ENCODE measurements around the gene MKLN1. TPM values are rescaled to one million over a fixed set of nuclear protein-coding genes. Genes with fewer than 3 reads are reported as not detected.

The MKLN1 gene
- total and polyA plus RNA-seq, 2 donors from 2014 or later, result 24.4 to 77.0 TPM

DNA sequence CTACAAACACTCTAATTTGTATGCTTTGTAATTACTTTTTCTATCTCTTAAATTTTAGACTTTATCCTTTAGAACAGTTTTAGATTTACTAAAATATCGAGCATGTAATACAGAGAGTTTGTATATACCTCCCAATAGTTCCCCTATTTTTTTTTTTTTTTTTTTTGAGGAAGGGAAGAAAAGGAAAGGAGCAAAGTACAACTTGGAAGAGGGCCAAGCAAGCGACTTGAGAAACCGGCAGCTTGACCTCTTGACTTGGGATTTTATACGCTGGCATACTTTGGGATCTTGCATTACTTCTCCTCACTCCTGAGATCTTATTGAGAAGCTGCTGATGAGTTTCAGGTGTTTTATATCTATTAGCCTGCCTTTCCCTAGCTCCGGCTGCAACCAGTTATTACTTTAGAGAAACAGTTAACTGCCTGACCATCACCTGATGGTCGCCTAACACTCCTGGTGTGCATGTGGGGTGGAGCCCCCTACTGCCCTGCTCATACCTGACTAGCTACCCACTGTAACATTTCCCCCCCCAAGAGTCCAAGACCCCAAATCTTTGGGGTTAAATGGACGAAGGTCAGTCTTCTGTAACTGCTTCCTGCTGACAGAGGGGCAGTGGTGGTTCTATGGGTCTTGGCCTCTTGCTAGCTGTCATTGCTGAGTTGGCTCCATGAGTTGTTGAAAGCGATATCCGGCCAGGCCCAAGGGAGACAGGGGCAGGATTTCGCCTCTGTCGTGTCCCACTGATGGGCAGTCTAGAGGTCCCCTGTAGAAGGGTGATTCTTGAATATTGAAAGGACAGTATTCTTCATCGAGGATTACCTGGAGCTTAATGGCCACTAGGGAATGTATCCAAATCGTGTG is 28.5 kb downstream of the MKLN1 start:
- intact Hi-C loops (cut with DNase I), result no loop called here
- peak in 1 of 5 donors; percentile 33 for DNase-seq
- FAIRE-seq, result peak; percentile 37
- Histone ChIP-seq H3K4me3 (ENCODE audit: low read length in 3 of 3) (no peak overlapping the region), H3K9ac (ENCODE audit: low read length in 3 of 3) (no peak overlapping the region), H3K36me3 (ENCODE audit: control insufficient read depth in 2 of 3, insufficient read depth in 3 of 3, low read length in 3 of 3) (no peaks in the 10 kb centered on the region), H3K27me3 (ENCODE audit: control insufficient read depth, insufficient read depth, low read length) (no peaks in the 10 kb centered on the region), H3K4me1 (ENCODE audit: control insufficient read depth in 2 of 3, insufficient read depth in 2 of 3, low read depth in 1 of 3, low read length in 3 of 3) (peaks cover 0 to 24% (median 12%) of the 10 kb centered on the region in 3 donors), H3K9me3 (ENCODE audit: control insufficient read depth in 2 of 3, insufficient read depth in 1 of 3, low read length in 3 of 3) (no peaks in the 10 kb centered on the region), H3K27ac (ENCODE audit: low read depth in 2 of 2, low read length in 2 of 2) (no peak overlapping the region)
- TF ChIP-seq, protein P1, sequence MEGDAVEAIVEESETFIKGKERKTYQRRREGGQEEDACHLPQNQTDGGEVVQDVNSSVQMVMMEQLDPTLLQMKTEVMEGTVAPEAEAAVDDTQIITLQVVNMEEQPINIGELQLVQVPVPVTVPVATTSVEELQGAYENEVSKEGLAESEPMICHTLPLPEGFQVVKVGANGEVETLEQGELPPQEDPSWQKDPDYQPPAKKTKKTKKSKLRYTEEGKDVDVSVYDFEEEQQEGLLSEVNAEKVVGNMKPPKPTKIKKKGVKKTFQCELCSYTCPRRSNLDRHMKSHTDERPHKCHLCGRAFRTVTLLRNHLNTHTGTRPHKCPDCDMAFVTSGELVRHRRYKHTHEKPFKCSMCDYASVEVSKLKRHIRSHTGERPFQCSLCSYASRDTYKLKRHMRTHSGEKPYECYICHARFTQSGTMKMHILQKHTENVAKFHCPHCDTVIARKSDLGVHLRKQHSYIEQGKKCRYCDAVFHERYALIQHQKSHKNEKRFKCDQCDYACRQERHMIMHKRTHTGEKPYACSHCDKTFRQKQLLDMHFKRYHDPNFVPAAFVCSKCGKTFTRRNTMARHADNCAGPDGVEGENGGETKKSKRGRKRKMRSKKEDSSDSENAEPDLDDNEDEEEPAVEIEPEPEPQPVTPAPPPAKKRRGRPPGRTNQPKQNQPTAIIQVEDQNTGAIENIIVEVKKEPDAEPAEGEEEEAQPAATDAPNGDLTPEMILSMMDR (IDR thresholded peaks at IDR 0.05; ENCODE audit: borderline replicate concordance, extremely low read depth, insufficient read depth), result no peak

DNA sequence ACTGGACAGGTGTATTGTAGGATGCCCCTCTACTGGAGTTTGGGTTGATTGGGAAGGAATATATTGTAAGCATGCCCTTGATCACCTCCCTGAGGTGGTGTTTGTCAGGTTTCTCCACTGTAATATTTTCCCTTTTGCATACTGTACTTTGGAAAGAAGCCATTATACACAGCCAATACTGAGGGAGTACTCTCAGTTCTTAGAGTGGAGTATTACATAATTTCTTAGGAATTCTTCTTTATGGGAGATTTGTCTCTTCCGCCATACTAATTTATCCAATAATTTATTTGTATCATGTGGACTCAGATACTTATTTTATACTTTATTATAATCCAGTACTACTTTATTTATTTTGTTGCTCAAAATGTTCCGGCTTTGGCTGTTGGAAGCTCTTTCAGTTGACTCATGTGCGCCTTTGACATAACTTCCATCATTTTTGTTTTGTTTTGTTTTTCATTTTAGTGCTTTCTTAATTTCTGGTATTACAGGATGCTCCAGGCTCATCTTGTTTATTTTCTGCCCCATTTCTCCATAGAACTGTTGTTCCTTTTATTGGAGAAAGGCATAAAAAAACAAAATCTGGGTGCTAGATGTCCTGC is 29.7 kb downstream of the MKLN1 start:
- FAIRE-seq, result no peak

DNA sequence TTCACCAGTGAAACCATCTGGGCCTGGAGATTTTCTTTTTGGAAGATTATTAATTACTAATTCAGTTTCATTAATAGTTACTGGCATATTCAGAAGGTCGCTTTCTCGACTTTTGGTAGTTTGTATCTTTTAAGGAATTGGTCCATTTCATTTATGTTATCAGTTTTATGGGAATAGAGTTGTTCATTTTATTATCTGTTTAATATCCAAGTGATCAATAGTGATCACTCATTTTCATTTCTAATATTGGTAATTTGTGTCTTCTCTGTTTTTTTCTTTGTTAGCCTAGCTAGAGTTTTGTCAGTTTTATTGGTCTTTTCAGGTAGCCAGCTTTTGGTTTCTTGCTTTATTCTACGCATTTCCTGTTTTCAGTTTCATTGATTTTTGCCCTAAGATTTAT is 31.0 kb downstream of the MKLN1 start:
- Histone ChIP-seq H3K9me3 (ENCODE audit: control insufficient read depth in 2 of 3, insufficient read depth in 1 of 3, low read length in 3 of 3) (no peaks in the 10 kb centered on the region), H3K27ac (ENCODE audit: low read depth in 2 of 2, low read length in 2 of 2) (no peak overlapping the region), H3K27me3 (ENCODE audit: control insufficient read depth, insufficient read depth, low read length) (no peaks in the 10 kb centered on the region), H3K9ac (ENCODE audit: low read length in 3 of 3) (no peak overlapping the region), H3K36me3 (ENCODE audit: control insufficient read depth in 2 of 3, insufficient read depth in 3 of 3, low read length in 3 of 3) (no peaks in the 10 kb centered on the region), H3K4me1 (ENCODE audit: control insufficient read depth in 2 of 3, insufficient read depth in 2 of 3, low read depth in 1 of 3, low read length in 3 of 3) (peaks cover 0 to 30% (median 12%) of the 10 kb centered on the region in 3 donors), H3K4me3 (ENCODE audit: low read length in 3 of 3) (no peak overlapping the region)
- TF ChIP-seq, protein P1 (IDR thresholded peaks at IDR 0.05; ENCODE audit: borderline replicate concordance, extremely low read depth, insufficient read depth), result no peak
- FAIRE-seq (no peak), DNase-seq (no peak)
- intact Hi-C loops (cut with DNase I), result no loop called here

More for the DNA sequence above, 29.7 kb downstream of the MKLN1 start:
- no peak overlapping the region for H3K9ac ChIP-seq (ENCODE audit: low read length in 3 of 3)
- no peak overlapping the region for H3K4me3 ChIP-seq (ENCODE audit: low read length in 3 of 3)
- intact Hi-C loops (cut with DNase I), result no loop called here
- H3K27me3 ChIP-seq (ENCODE audit: control insufficient read depth, insufficient read depth, low read length), result no peaks in the 10 kb centered on the region
- H3K9me3 ChIP-seq (ENCODE audit: control insufficient read depth in 2 of 3, insufficient read depth in 1 of 3, low read length in 3 of 3), result no peaks in the 10 kb centered on the region
- H3K36me3 ChIP-seq (ENCODE audit: control insufficient read depth in 2 of 3, insufficient read depth in 3 of 3, low read length in 3 of 3), result no peaks in the 10 kb centered on the region
- H3K27ac ChIP-seq (ENCODE audit: low read depth in 2 of 2, low read length in 2 of 2), result peak overlapping the region in 1 of 2 donors; percentile 44
- no peak for DNase-seq
- peaks cover 0 to 30% (median 12%) of the 10 kb centered on the region in 3 donors for H3K4me1 ChIP-seq (ENCODE audit: control insufficient read depth in 2 of 3, insufficient read depth in 2 of 3, low read depth in 1 of 3, low read length in 3 of 3)
- TF ChIP-seq, protein P1 (IDR thresholded peaks at IDR 0.05; ENCODE audit: borderline replicate concordance, extremely low read depth, insufficient read depth), result no peak
